K562 (cell line): Measurements from ENCODE around the gene PEX5L. TPM values are rescaled to one million over a fixed set of nuclear protein-coding genes. Genes with fewer than 3 reads are reported as not detected.

Experiments
- ATAC-seq: fragments of 200-7000 bp; cut with Tn5 transposase; 3 replicates; pipeline ENCODE4 v1.9.1; 2020; ENCODE audit warnings: moderate library complexity
- BruUV-seq: library from RNA; stranded (reverse); fragments of 400-500 nt; replicated peaks from 2 replicates; lab custom pipeline; 2021; lab: Mats Ljungman, UMichigan
- CTCF ChIA-PET: fragments of 300-600 bp; formaldehyde crosslinking; extraction: SDS; loops from one replicate; lab custom pipeline; 2021; ENCODE audit warnings: low intra/inter-chr PET ratio; lab: Yijun Ruan, JAX
- POLR2A ChIA-PET: fragments of 300-600, 350-650 bp; sonication (Branson Sonifier 250); formaldehyde crosslinking; extraction: SDS; loops from one replicate; lab custom pipeline; 2021; ENCODE audit warnings: antibody characterized with exemption, inconsistent platforms; lab: Yijun Ruan, JAX
- DNase-seq, 4 experiments: peaks; one replicate each; pipeline versions ENCODE4 v3.0.0 to v3.0.0-alpha.2; 2011 to 2018; ENCODE audit warnings: low spot score in 3 of 4, mixed read lengths in 3 of 4; ENCODE audit errors: extremely low read depth in 1 of 4
- FAIRE-seq: peaks from 2 replicates; lab custom pipeline; 2011; peaks lifted over from hg19 to GRCh38; lab: Jason Lieb, UNC
- H2AFZ ChIP-seq: 2 replicates; pipeline ENCODE4 v1.6.0; 2011; ENCODE audit warnings: low read depth, low read length, control low read depth, inconsistent platforms
- H3K27ac ChIP-seq: fragments of 200-600 bp; 3 replicates; pipeline ENCODE4 v1.8.0; 2011; ENCODE audit warnings: low read depth, mild to moderate bottlenecking, control low read depth, inconsistent platforms, low read length, moderate library complexity, mixed read lengths; ENCODE audit errors: extremely low read depth
- H3K27me3 ChIP-seq, 2 experiments: fragments of 300-600 bp in 1 of 2; 2 replicates in 1 of 2; 3 replicates in 1 of 2; pipeline versions ENCODE4 v1.6.0 to v1.8.0; 2011; ENCODE audit warnings: inconsistent platforms in 2 of 2, low read length in 2 of 2, mild to moderate bottlenecking in 1 of 2, mixed read lengths in 1 of 2, moderate library complexity in 1 of 2; ENCODE audit not compliant: control insufficient read depth in 2 of 2, insufficient read depth in 2 of 2
- H3K36me3 ChIP-seq: fragments of 300-600 bp; 3 replicates; pipeline ENCODE4 v1.8.0; 2011; ENCODE audit warnings: mild to moderate bottlenecking, low read length, inconsistent platforms; ENCODE audit not compliant: control insufficient read depth, insufficient read depth
- H3K4me1 ChIP-seq, 2 experiments: fragments of 200-600 bp in 1 of 2; replicated peaks in 1 of 2; 2 replicates in 1 of 2; 3 replicates in 1 of 2; pipeline versions ENCODE4 v1.5.1 to v1.8.0; 2011; ENCODE audit warnings: inconsistent platforms in 2 of 2, low read length in 2 of 2, mild to moderate bottlenecking in 1 of 2, mixed read lengths in 1 of 2, moderate library complexity in 1 of 2; ENCODE audit not compliant: control insufficient read depth in 2 of 2, insufficient read depth in 2 of 2
- H3K4me2 ChIP-seq: 2 replicates; pipeline ENCODE4 v1.6.1; 2011; ENCODE audit warnings: low read length, control low read depth, inconsistent platforms, mixed read lengths; ENCODE audit not compliant: insufficient read depth
- H3K4me3 ChIP-seq: fragments of 200-600 bp; sonication (generic), shearing (Covaris generic); 2 replicates; pipeline ENCODE4 v1.5.1; 2016; ENCODE audit warnings: control low read depth, inconsistent platforms
- H3K79me2 ChIP-seq: fragments of 200-600 bp; 3 replicates; pipeline ENCODE4 v1.8.0; 2011; ENCODE audit warnings: low read length, inconsistent platforms; ENCODE audit not compliant: control insufficient read depth, insufficient read depth
- H3K9ac ChIP-seq, 2 experiments: 2 replicates each; pipeline versions ENCODE4 v1.6.0 to v1.6.1; 2011; ENCODE audit warnings: low read depth in 2 of 2, low read length in 2 of 2, control low read depth in 1 of 2, inconsistent platforms in 1 of 2, mild to moderate bottlenecking in 1 of 2, mixed read lengths in 1 of 2; ENCODE audit not compliant: insufficient read depth in 1 of 2
- H3K9me1 ChIP-seq: one replicate; pipeline ENCODE4 v1.6.0; 2011; ENCODE audit warnings: inconsistent platforms, mild to moderate bottlenecking, low read length, moderate library complexity; ENCODE audit not compliant: control insufficient read depth, insufficient read depth
- H3K9me3 ChIP-seq: replicated peaks from 2 replicates; pipeline ENCODE4 v1.5.1; 2011; ENCODE audit warnings: low read depth, low read length, inconsistent platforms; ENCODE audit not compliant: control insufficient read depth, insufficient read depth
- H4K20me1 ChIP-seq: replicated peaks from 2 replicates; pipeline ENCODE4 v1.6.1; 2011; ENCODE audit warnings: low read length, inconsistent platforms, mixed read lengths; ENCODE audit not compliant: control insufficient read depth, insufficient read depth
- ATF1 ChIP-seq, 2 experiments: fragments of 450-650 bp in 1 of 2; IDR thresholded peaks; 2 replicates each; pipeline ENCODE4 v1.6.1; 2016; ENCODE audit warnings: missing compliant biosample characterization in 1 of 2, missing genetic modification characterization in 1 of 2
- CTBP1 ChIP-seq: fragments of 450-650 bp; IDR thresholded peaks from 2 replicates; pipeline ENCODE4 v1.6.1; 2016; ENCODE audit warnings: borderline replicate concordance
- HNRNPUL1 ChIP-seq: fragments of 200-400 bp; formaldehyde crosslinking; IDR thresholded peaks from 2 replicates; pipeline ENCODE4 v1.6.1; 2017; ENCODE audit warnings: low read length
- SNIP1 ChIP-seq: fragments of 450-650 bp; IDR thresholded peaks from 2 replicates; pipeline ENCODE4 v1.7.1; 2017; ENCODE audit warnings: low read depth, mild to moderate bottlenecking
- ZBTB34 ChIP-seq: fragments of 250-450 bp; sonication (Bioruptor Pico); IDR thresholded peaks from 2 replicates; pipeline ENCODE4 v1.8.0; 2021; ENCODE audit warnings: mild to moderate bottlenecking, moderate library complexity
- ZFPM2 ChIP-seq: fragments of 250-450 bp; sonication (Bioruptor Pico); IDR thresholded peaks from 2 replicates; pipeline ENCODE4 v1.5.1; 2022; ENCODE audit warnings: mild to moderate bottlenecking
- WGBS: fragments of 100-300 bp; shearing (Covaris generic); methylation state at CpG from one replicate; pipeline ENCODE4 v1.1.6; 2016; ENCODE audit warnings: low coverage, mixed read lengths; ENCODE audit not compliant: insufficient coverage; ENCODE audit errors: missing lambda C conversion rate; 5-methylcytosine and 5-hydroxymethylcytosine counted together
- in situ Hi-C: fragments of 300-500 bp; cut with MboI; formaldehyde crosslinking; loops from 4 replicates; pipeline ENCODE4 v1.15.0; 2018; ENCODE audit warnings: inconsistent platforms, mixed read lengths
- intact Hi-C: fragments of 100-400 bp; cut with micrococcal nuclease; formaldehyde crosslinking; loops from 2 replicates; pipeline ENCODE4 v1.14.2; 2022
- polyA plus RNA-seq, 8 experiments: library from polyadenylated mRNA; depleted of rRNA in 4 of 8; stranded (reverse) in 5 of 8; unstranded in 3 of 8; fragments of >200 nt; fragmentation: Nextera tagmentation in 2 of 8; fragmentation: Illumina TruSeq in 1 of 8; extraction: Ambion mirVana in 2 of 8; extraction: Trizol in 1 of 8; gene quantifications; 2 replicates each; pipeline versions ENCODE4 v1.2.1 to v1.2.3, GENCODE V29; 2011 to 2014; ENCODE audit warnings: inconsistent platforms in 1 of 8, missing spikeins in 1 of 8
- total RNA-seq, 7 experiments: library from RNA; depleted of rRNA in 6 of 7; stranded (reverse); fragments of >200 nt in 6 of 7; fragmentation: Illumina TruSeq in 2 of 7; extraction: Trizol in 2 of 7; gene quantifications; 2 replicates each; pipeline versions ENCODE4 v1.2.1 to v1.2.3, GENCODE V29; 2011 to 2021; ENCODE audit warnings: low replicate concordance in 1 of 7
- TF ChIP-seq, protein P1 (sequence below): sonication (generic); formaldehyde crosslinking; IDR thresholded peaks from 2 replicates; pipeline ENCODE4 v1.8.0; 2023; ENCODE audit warnings: missing genetic modification reagents, mild to moderate bottlenecking, borderline replicate concordance
- TF ChIP-seq, protein P2 (sequence below): fragments of 250-450 bp; sonication (Bioruptor Pico); IDR thresholded peaks from 2 replicates; pipeline ENCODE4 v1.4.0; 2020; ENCODE audit warnings: mild to moderate bottlenecking, moderate library complexity, borderline replicate concordance

The PEX5L gene
- total and polyA plus RNA-seq, 9 of the 15 experiments (the other 6 are each of a cell fraction or from before 2014, with no cell fraction given) = not detected

GRCh38 chr3:179972881-179973423, 63.8 kb downstream of the PEX5L start:
- H3K27ac ChIP-seq = no peak overlapping the region
- no peak overlapping the region for H3K4me2 ChIP-seq
- H3K9me3 ChIP-seq = no peaks in the 10 kb centered on the region
- BruUV-seq = no TSS peak
- H3K27me3 ChIP-seq = no peaks in the 10 kb centered on the region
- H2AFZ ChIP-seq = no peak overlapping the region
- no peak for DNase-seq
- H3K4me3 ChIP-seq = no peak overlapping the region
- H3K9ac ChIP-seq = no peak overlapping the region
- intact Hi-C loops (no loop called here), in situ Hi-C loops (no loop called here)
- no peaks in the 10 kb centered on the region for H3K4me1 ChIP-seq
- 0% methylated on average over 2 of the region's 2 CpGs for WGBS
- ATAC-seq = no peak
- TF ChIP-seq CTBP1 = no peak
- TF ChIP-seq, protein P1, sequence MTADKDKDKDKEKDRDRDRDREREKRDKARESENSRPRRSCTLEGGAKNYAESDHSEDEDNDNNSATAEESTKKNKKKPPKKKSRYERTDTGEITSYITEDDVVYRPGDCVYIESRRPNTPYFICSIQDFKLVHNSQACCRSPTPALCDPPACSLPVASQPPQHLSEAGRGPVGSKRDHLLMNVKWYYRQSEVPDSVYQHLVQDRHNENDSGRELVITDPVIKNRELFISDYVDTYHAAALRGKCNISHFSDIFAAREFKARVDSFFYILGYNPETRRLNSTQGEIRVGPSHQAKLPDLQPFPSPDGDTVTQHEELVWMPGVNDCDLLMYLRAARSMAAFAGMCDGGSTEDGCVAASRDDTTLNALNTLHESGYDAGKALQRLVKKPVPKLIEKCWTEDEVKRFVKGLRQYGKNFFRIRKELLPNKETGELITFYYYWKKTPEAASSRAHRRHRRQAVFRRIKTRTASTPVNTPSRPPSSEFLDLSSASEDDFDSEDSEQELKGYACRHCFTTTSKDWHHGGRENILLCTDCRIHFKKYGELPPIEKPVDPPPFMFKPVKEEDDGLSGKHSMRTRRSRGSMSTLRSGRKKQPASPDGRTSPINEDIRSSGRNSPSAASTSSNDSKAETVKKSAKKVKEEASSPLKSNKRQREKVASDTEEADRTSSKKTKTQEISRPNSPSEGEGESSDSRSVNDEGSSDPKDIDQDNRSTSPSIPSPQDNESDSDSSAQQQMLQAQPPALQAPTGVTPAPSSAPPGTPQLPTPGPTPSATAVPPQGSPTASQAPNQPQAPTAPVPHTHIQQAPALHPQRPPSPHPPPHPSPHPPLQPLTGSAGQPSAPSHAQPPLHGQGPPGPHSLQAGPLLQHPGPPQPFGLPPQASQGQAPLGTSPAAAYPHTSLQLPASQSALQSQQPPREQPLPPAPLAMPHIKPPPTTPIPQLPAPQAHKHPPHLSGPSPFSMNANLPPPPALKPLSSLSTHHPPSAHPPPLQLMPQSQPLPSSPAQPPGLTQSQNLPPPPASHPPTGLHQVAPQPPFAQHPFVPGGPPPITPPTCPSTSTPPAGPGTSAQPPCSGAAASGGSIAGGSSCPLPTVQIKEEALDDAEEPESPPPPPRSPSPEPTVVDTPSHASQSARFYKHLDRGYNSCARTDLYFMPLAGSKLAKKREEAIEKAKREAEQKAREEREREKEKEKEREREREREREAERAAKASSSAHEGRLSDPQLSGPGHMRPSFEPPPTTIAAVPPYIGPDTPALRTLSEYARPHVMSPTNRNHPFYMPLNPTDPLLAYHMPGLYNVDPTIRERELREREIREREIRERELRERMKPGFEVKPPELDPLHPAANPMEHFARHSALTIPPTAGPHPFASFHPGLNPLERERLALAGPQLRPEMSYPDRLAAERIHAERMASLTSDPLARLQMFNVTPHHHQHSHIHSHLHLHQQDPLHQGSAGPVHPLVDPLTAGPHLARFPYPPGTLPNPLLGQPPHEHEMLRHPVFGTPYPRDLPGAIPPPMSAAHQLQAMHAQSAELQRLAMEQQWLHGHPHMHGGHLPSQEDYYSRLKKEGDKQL (CRISPR knock-in tag) = no peak
- no peak for TF ChIP-seq ZBTB34
- TF ChIP-seq HNRNPUL1 = no peak
- TF ChIP-seq, protein P2, sequence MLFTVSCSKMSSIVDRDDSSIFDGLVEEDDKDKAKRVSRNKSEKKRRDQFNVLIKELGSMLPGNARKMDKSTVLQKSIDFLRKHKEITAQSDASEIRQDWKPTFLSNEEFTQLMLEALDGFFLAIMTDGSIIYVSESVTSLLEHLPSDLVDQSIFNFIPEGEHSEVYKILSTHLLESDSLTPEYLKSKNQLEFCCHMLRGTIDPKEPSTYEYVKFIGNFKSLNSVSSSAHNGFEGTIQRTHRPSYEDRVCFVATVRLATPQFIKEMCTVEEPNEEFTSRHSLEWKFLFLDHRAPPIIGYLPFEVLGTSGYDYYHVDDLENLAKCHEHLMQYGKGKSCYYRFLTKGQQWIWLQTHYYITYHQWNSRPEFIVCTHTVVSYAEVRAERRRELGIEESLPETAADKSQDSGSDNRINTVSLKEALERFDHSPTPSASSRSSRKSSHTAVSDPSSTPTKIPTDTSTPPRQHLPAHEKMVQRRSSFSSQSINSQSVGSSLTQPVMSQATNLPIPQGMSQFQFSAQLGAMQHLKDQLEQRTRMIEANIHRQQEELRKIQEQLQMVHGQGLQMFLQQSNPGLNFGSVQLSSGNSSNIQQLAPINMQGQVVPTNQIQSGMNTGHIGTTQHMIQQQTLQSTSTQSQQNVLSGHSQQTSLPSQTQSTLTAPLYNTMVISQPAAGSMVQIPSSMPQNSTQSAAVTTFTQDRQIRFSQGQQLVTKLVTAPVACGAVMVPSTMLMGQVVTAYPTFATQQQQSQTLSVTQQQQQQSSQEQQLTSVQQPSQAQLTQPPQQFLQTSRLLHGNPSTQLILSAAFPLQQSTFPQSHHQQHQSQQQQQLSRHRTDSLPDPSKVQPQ (CRISPR knock-in tag) = no peak
- TF ChIP-seq ZFPM2 (CRISPR knock-in tag) = no peak
- no peak for TF ChIP-seq ATF1 (CRISPR knock-in tag; IDR thresholded peaks at IDR 0.05)
- TF ChIP-seq ATF1 (tag; IDR thresholded peaks at IDR 0.05) = no peak
- no peak for TF ChIP-seq SNIP1
- FAIRE-seq = no peak
- ChIA-PET CTCF (no interaction called here), POLR2A (no interaction called here)
- H3K36me3 ChIP-seq = no peaks in the 10 kb centered on the region
- H4K20me1 ChIP-seq = no peaks in the 10 kb centered on the region
- no peaks in the 10 kb centered on the region for H3K79me2 ChIP-seq
- no peaks in the 10 kb centered on the region for H3K9me1 ChIP-seq
